Activated T-helper 9 cell treated with anti-CD3 and anti-CD28 coated beads, Interleukin-2, amount 50 U/mL, for 16 hours (primary cell): ENCODE results near the gene TRAFD1.
"Not testable (repeated sequence)": the region's sequence is repeated elsewhere in the genome, so short reads cannot be mapped to it uniquely, and the experiment has no call there.

Source experiments
- DNase-seq: peaks from one replicate; pipeline ENCODE4 v3.0.0-alpha.2; 2020; ENCODE audit warnings: low read depth

The TRAFD1 gene

GRCh38 chr12:112116232-112117060, 8.9 kb upstream of the TRAFD1 start:
- no peak for DNase-seq

GRCh38 chr12:112117685-112118084, 7.7 kb upstream of the TRAFD1 start:
- DNase-seq: no peak

DNA sequence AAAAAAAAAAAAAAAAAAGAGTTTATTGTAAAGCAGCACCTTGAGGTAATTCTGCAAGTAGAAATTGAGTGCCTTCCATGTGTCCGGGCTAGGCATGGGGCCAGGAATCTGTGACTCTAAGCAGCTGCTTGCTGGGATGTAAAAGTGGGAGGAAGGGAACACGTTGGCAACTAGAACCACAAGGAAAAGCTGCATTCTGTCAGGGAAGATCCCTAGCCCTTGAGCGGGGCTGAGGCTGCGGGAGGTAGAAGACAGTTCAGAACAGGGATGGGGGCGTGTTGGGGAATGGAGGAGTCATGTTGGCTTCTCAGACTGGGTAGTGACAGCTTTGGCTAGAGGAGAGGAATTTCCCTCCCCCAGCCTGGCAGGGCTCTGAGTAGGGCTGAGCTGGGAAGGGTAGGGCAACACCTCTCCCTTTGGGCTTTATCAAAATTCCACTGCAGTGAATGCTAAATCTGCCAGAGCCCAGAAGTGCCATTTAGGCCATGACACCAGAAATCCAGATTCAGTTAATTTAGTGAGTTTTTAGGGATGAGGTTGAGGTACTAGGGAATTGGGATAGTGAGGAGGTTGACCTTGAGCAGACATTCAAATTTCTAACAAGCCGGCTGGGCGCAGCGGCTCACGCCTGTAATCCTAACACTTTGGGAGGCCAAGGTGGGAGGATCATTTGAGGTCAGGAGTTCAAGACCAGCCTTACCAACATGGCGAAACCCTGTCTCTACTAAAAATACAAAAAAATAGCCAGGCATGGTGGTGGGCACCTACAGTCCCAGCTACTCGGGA, 3.4 kb upstream of the TRAFD1 start:
- DNase-seq: no peak

- no peak for DNase-seq
Observed at GRCh38 chr12:112122823-112123690, 2.3 kb upstream of the TRAFD1 start.

DNA sequence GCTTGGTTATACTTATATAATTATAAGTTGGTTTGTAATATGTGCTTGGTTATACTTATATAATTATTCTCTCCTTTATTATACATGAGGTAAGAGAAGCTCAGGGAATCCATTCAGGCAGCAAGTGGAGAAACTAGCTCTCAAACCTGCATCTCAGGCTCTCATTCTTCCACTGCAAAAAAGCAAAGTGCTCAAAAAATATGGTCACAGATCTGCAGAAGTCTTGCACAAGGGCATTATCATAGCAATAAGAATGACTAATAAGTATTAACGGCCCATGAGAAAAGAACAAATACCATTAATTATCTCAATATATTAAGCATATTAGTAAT, 476 bp upstream of the TRAFD1 start:
- no peak for DNase-seq

GRCh38 chr12:112126000-112126438, 659 bp downstream of the TRAFD1 start:
- no peak for DNase-seq

DNA sequence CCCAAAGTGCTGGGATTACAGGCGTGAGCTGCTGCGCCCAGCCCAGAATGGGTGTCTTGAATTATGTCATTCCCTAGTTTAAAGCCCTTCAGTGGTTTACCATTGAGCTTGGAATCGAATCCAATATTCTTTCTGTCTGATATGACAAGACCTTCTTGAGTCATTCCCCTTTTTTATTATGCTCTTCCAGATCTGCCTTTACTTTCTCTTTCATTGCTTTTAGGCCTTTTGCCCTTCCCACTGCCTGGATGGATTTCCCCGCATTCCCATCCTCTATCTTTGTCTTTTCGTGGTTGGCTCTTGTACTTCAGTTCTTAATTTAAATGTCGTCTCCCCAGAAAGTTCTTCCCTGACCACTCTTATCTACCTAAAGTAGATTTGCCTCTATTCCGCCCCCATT, 1.6 kb downstream of the TRAFD1 start:
- no peak for DNase-seq

- DNase-seq: no peak
Observed at GRCh38 chr12:112130441-112130998, 5.2 kb downstream of the TRAFD1 start.

DNA sequence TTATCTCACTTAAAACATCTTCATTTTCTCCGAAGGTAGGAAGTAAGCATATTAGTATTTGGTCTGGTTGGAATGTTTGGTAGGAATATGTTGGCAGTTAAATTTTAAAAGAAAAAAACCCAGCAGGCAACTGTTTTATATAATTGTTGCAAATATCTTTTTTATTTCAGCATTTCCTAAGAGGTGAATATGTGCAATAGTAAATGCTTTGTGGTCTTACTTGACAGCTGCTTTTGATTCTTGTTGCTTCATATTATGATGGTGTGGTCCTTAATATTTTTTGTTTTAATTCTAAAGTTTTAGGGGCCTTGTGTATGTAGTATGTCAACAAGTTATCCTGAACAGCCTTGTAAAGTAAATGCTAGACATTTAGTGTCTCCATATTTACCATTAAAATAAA, 6.3 kb downstream of the TRAFD1 start:
- no peak for DNase-seq

- DNase-seq: no peak
Observed at GRCh38 chr12:112133418-112133817, 8.1 kb downstream of the TRAFD1 start.

DNA sequence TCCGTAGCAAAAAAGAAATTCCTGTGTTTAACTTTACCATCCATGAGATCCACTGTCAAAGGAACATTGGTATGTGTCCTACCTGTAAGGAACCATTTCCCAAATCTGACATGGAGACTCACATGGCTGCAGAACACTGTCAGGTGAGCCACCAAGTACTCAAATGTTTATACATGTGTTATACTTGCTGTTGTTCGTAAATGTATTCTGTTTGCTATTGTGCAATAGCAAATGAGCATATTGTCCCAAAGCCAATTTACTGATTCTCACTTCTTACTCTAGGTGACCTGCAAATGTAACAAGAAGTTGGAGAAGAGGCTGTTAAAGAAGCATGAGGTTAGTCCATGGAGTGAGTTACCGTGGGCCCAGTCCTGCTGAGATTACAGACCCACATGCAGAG, 9.4 kb downstream of the TRAFD1 start:
- DNase-seq: no peak

DNA sequence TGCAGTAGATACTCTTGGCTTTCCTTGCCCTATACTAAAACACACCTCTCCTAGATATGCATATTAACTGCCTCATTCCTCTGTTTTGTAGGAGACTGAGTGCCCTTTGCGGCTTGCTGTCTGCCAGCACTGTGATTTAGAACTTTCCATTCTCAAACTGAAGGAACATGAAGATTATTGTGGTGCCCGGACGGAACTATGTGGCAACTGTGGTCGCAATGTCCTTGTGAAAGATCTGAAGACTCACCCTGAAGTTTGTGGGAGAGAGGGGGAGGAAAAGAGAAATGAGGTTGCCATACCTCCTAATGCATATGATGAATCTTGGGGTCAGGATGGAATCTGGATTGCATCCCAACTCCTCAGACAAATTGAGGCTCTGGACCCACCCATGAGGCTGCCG, 15.4 kb downstream of the TRAFD1 start:
- DNase-seq: no peak

DNA sequence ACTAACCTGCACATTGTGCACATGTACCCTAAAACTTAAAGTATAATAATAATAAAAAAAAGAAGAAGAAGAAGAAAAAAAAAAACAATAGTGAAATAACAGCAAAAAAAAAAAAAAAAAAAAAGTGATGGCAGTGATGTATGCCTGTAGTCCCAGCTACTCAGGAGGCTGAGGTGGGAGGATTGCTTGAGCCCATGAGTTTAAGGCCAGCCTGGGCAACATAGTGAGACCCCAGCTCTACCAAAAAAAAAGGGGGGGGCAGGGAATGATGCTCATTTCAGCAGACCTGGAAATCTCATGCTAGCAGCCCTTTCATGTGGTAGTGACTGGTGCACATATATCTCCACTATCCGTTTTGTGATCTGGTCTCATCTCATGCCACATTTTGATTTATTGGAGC, 20.8 kb downstream of the TRAFD1 start:
- DNase-seq: no peak

DNA sequence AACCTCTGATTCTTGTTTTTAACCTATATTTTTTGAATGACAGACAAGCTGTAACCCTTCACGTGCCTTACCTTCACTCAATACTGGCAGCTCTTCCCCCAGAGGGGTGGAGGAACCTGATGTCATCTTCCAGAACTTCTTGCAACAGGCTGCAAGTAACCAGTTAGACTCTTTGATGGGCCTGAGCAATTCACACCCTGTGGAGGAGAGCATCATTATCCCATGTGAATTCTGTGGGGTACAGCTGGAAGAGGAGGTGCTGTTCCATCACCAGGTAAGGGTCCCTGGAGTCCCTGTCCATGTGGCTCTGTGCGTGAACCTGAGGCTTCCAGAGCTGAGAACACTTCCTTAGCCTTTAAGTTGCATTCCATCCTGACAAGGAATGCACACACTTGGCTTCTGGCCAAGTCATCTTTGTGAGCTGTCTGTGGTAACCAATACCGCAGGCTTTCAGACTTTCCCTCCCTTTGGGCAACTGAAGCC, 22.7 kb downstream of the TRAFD1 start:
- DNase-seq: no peak

- DNase-seq: no peak
Observed at GRCh38 chr12:112149596-112149995, 24.2 kb downstream of the TRAFD1 start.

DNA sequence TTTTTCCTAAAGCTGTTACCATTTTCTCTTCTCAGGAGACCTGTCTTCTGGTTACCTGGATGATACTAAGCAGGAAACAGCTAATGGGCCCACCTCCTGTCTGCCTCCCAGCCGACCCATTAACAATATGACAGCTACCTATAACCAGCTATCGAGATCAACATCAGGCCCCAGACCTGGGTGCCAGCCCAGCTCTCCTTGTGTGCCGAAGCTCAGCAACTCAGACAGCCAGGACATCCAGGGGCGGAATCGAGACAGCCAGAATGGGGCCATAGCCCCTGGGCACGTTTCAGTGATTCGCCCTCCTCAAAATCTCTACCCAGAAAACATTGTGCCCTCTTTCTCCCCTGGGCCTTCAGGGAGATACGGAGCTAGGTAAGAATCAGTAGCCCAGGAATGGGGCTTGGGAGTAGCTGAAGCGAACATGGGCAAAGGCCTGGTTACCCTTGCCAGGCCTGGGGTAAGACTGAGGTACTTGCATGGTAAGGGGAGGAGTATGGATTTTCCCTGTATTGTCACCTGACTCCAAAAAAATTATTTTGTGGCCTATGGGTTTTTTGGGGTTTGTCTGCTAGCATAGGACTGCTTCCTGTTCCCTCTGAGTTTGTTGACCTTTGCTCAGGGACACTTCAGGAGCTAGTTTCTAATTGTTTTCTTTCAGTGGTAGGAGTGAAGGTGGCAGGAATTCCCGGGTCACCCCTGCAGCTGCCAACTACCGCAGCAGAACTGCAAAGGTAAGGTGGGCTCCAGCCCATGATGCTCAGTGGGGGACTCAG, 26.6 kb downstream of the TRAFD1 start:
- DNase-seq: no peak

GRCh38 chr12:112153181-112153892, 28.0 kb downstream of the TRAFD1 start:
- DNase-seq: no peak

DNA sequence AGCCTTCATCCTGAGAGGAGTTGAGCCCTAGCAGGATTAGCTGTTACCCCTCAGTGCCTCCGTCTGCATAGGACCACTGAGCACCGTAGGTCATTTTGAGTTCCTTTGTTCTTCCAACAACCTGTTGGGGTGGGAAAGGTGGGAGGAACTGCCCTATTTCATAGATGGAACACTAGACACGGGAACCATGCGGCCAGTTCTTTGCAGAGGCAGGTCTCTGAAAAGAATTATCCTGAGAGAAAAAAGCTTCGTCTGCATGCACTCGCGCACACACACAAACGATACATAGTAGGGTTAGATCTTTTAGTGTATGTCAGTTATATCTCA, 28.5 kb downstream of the TRAFD1 start:
- no peak for DNase-seq

- not testable (repeated sequence) for DNase-seq
Observed at GRCh38 chr12:112158461-112159145, 33.2 kb downstream of the TRAFD1 start.

- no peak for DNase-seq
Observed at GRCh38 chr12:112159146-112159541, 33.8 kb downstream of the TRAFD1 start.
